ENCODE results near the gene COL23A1.
A peak's percentile ranks its signal among the peaks of the same experiment; 100 is the strongest.

The COL23A1 gene

GRCh38 chr5:178286226-178287090 lies 303.7 kb downstream of the COL23A1 start:
- DNase-seq (ENCODE audit: low read depth in 2 of 2) = no peak

- no peak for DNase-seq (ENCODE audit: low read depth in 2 of 2)
Observed at GRCh38 chr5:178285399-178286225, 304.6 kb downstream of the COL23A1 start.

- no peak for DNase-seq (ENCODE audit: low read depth in 2 of 2)
Observed at GRCh38 chr5:178284996-178285395, 305.2 kb downstream of the COL23A1 start.

- DNase-seq (ENCODE audit: low read depth in 2 of 2) = no peak
Observed at GRCh38 chr5:178284093-178284675, 306.0 kb downstream of the COL23A1 start.

DNA sequence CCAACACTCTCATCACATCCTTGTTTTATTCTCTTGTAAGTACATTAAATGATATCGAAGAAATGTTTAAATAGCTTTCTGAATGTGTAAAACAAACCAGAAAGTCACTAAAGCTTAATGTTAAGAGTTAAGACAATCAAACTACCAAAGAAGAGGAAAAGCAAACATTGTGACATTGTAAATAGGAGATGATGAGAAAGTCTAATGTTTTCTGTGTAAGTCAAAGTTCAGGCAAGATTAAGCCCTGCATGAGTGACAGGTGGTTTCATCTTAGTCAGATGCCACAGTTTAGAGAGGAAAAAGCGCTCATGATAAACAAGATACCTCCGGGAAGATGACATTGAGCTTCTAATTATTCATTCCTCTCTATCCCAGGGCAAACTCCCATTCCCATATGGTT lies 306.7 kb downstream of the COL23A1 start:
- no peak for DNase-seq (ENCODE audit: low read depth in 2 of 2)

GRCh38 chr5:178282391-178282790 lies 307.8 kb downstream of the COL23A1 start:
- no peak for DNase-seq (ENCODE audit: low read depth in 2 of 2)

DNA sequence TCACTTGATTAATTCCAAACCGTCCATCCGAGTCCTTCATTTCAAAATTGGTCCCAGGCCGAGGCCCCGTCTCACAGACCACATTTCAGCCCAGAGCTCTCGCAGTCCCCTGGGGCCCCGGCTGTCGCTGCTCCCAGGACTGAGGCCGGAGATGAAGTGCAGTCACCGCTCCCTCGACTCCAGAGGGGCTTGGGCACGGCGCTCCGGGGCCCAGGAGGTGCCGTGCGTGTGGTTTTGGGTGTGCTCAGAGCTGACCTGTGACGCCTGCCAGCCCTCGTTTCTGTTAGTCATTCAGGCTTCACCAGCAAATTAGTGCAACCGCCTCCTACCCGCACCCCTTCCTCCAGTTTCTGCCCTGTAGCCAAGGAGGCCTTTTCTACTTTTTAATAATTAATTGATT lies 308.9 kb downstream of the COL23A1 start:
- no peak for DNase-seq (ENCODE audit: low read depth in 2 of 2)

DNA sequence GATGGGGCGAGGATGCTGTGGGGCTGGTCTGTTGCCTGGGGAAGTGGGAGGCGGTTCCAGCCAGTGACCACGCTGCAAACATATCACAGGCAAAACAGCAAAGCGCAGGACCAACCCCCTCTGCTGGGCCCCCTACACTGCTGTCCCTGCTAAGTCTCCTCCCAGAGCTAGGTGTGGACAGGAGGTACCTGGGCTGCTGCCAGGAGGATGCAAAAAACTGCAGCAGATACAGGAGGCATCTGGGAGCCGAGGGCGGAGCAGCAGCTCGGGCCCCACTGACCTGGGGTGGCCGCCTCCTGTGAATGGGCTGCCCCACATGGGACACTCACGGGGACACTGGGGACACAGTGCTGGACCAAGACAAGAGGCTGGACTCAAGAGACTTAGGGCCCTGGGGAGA lies 309.6 kb downstream of the COL23A1 start:
- no peak for DNase-seq (ENCODE audit: low read depth in 2 of 2)

DNA sequence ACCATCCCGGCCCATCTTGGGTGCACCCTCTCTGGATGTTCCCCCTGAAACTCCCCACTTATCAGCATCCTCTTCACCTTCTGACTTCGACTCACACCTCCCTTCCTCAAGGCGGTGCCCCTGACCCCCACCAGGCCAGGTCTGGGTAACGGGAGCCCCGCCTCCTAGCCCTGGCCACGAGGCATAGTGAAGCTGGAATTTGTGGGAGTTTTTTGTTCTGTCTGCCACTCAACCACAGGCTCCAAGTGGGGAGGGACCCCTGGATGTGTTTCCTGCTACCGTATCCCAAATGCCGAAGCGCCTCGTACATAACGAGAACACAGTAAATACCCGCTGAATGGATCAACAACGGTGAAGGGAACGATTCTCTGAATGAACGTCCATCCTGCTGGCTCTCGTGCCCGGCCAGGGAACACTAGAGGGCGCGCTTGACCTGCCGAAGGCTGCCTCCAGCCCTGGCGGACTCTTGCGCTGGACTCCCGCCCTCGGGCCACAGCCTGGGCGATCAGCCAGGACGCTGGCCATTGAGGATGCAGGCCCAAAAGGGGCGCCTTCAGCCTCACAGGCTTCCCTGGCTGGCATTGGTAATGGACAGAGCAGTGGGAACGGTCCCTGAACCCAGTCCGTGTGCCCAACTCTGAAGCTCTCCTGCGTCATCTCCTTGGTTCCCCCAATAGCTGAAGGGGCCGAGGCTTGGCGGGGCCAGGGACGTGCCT lies 310.3 kb downstream of the COL23A1 start:
- DNase-seq (ENCODE audit: low read depth in 2 of 2) = peak; percentile 61

DNA sequence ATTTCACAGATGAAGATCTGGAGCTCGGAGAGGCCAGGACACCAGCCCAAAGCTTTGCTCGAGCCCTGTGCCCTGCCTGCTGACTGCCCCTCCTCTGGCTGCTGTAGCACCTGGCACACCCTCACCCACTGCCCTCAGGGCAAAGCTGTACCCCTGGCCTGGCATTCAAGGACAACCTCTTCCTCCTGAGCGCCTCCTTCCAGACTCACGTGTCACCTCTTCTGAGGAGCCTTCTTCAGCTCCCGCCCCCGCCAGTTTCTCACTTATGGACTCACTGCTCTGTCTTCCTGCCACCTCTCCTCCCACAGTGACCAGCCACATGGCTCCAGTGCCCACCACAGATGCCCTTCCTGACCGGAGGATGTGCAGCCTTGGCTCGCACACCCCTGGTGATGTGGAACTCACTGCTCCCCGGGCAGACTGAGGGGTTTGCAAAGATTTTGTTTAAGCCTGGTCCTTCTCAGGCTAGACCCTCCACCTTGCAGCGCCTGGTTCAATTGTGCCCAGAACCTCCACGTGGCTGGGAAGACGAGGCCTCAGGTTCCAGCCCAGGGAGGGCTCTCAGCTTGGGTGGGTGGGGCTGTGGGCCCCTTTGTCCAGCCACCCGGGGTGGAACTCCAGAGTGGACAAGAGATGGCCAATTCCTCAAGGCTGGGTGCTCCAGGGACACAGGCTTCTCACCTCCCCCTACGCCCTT lies 311.0 kb downstream of the COL23A1 start:
- no peak for DNase-seq (ENCODE audit: low read depth in 2 of 2)

GRCh38 chr5:178278358-178279023 lies 311.7 kb downstream of the COL23A1 start:
- DNase-seq (ENCODE audit: low read depth in 2 of 2) = no peak

GRCh38 chr5:178277866-178278265 lies 312.3 kb downstream of the COL23A1 start:
- no peak for DNase-seq (ENCODE audit: low read depth in 2 of 2)

GRCh38 chr5:178277346-178277745 lies 312.8 kb downstream of the COL23A1 start:
- no peak for DNase-seq (ENCODE audit: low read depth in 2 of 2)

DNA sequence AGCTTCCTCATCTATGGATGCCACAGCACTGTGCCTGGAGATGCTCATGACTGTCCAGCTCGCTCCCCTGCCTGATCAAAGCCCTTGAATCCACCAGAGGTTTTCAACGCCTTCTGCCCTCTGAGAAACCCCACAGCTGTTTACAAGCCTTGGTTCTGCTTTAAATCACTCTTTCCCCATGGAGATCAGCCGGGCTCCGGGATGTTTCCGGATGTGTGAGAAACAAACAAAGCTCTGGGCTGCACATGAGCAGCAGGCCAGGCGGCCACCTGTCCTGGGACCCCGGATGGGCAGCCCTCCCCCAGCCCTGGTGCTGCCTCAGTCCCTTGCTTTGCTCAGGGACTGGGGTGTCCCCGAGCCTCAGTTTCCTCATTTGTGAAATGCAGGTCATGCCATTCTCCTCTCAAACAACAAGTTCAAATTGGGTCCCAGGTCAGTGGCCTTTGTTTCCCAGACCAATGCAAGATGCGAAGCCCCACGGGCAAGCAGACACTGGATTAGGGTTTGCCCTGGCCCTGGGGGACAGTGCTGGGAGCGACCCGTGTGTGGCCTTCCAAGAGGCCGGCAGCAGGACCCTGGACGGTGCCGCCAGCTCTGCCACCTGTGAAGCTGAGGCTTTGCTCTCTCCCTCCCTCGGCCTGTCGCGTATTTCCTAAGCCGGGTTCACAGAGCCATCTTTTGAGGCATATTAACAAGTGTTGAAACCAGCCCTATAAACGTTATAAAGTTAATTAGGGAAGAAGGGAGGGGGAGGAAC lies 315.2 kb downstream of the COL23A1 start:
- DNase-seq (ENCODE audit: low read depth in 2 of 2) = no peak

DNA sequence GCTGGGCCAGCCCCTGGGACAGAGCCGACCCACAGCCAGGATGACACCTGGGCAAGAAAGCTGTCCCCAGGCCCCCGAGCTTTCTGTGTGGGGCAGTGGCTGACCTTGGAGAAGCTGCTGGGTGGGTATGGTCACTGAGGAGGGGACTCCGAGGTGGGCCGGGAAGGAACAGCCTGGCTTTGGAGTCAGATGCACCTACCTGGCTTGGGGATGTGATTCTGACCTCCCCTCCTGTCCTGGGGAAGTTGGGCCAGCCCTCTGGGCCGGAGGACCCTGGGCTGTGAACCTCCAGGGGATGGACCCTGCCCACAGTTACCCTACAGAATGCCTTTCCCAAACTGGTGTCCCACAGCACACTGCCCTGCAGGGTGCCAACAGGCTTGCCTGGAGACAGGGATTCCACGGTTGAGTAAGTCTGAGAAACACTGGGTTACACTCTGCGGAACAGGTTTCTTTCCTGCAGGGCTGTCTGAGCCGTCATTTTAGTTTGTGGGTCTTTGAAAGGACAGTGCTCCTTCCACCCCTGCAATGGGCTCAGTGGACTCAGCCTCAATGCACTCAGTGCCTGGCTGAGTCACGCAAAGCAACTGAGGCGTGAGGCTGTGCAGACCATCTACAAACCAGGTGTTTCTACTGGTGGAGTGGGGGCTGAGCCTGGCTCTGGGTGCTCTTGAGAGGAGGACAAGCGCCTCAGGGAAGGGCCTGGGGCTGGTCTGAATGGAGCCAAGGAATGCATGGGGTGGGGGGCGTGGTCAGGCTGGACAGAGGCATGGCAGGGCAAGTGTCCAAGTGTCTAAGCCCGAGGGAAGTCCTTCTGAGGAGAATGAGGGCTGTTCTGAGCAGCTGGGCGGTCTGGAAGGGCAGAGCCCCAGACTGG lies 316.3 kb downstream of the COL23A1 start:
- no peak for DNase-seq (ENCODE audit: low read depth in 2 of 2)

DNA sequence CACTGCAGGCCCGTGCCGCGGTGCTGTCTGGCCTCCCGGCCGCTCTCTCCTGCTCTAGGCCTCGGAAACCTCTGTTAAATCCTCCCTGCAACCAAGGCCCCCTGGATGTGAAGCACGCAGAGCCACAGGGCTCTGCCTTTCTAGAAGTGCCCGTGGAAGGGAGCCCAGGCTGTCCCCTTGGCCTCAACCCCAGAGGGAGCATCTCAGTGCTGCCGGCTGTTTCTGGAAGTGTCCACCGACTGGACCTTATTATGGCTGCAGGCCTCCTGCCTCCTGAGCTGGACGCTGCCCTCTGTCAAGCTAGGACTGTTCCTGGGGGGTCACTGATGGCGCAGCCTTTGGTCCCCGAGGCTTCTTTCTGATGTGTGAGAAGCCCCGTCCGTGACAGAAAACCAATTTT lies 317.2 kb downstream of the COL23A1 start:
- no peak for DNase-seq (ENCODE audit: low read depth in 2 of 2)

GRCh38 chr5:178272591-178272990 lies 317.6 kb downstream of the COL23A1 start:
- no peak for DNase-seq (ENCODE audit: low read depth in 2 of 2)

DNA sequence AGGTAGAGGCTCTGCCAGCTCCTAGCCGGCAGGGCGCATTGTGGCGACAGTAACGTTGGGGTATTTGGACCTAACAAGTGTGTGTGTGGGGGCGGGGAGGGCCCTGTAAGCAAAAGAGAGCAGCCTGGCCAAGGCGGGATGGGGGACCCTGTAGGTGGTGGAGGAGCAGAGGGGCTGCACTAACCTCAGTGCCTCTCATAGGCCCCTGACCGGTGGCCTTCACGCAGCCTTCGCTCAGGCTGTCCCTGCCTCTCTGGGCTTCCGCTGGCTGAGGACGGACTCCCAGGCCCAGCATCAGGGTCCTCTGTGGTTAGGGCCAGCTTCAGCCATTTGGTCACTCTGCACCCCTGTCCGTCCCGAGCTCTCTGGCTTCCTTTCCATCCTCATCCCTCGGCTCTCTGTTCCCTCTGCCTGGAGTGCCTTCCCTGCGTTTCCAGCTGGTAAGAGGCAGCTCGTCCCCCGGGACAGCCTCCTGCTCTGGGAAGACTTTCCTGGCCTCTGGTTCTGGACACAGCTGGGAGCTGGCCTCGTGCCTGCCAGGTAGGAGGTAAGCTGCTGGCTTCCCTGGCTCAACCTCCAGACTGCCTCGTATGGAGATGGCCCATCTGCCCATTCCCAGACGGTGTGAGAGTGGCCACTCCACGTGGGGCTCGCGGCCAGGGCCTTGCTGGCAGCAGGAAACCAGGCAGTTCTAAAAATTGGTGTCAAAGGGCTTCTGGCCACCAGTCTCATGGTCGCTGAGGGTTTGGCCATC lies 318.3 kb downstream of the COL23A1 start:
- no peak for DNase-seq (ENCODE audit: low read depth in 2 of 2)

All from stimulated activated CD4-positive, alpha-beta T cell treated with anti-CD3 and anti-CD28 coated beads, Interleukin-4, amount 100 ng/mL, for 48 hours (primary cell).